ENCODE measurements around the gene PPIH. TPM values are rescaled to one million over a fixed set of nuclear protein-coding genes. Genes with fewer than 3 reads are reported as not detected.
A peak's percentile ranks its signal among the peaks of the same experiment; 100 is the strongest.

The PPIH gene
- 39.6 and 39.8 TPM in 2 replicates for total RNA-seq (2013; cell fraction: nucleolus; rRNA removed)
- total RNA-seq (2014; rRNA removed) = 75.1 and 82.7 TPM in 2 replicates
- total RNA-seq (2014; rRNA removed; fragmentation: Illumina TruSeq; extraction: Trizol) = 114 and 116 TPM in 2 replicates
- total RNA-seq (2021) = 75.3 and 79.8 TPM in 2 replicates
- polyA plus RNA-seq (2011; ENCODE audit: low read depth) = 47.1 TPM
- 134 and 151 TPM in 2 replicates for polyA plus RNA-seq (2011; rRNA removed)
- 79.9 and 115 TPM in 2 replicates for polyA plus RNA-seq (2011; cell fraction: cytosol; rRNA removed)
- polyA plus RNA-seq (2011; cell fraction: nucleus; rRNA removed) = 51.3 and 72.1 TPM in 2 replicates
- 57.0 and 58.1 TPM in 2 replicates for polyA plus RNA-seq (2012)
- polyA plus RNA-seq (2014; fragmentation: Illumina TruSeq; extraction: Trizol) = 172 and 241 TPM in 2 replicates
- polyA plus RNA-seq (2014; fragmentation: Nextera tagmentation; extraction: Ambion mirVana) = 100 to 1,000 TPM in 1 of 2 experiments, 10 to 100 TPM in 1; 96.3 to 114 TPM
- polyA plus RNA-seq (2014; rRNA removed) = 123 and 130 TPM in 2 replicates
- 100 to 1,000 TPM; 132 to 146 TPM for polyA plus RNA-seq (2016; fragmentation: Nextera tagmentation; extraction: Ambion mirVana)
- 28.5 and 31.3 TPM in 2 replicates for polyA minus RNA-seq (2011; rRNA and poly(A)+ RNA removed)
- 16.4 and 20.7 TPM in 2 replicates for polyA minus RNA-seq (2011; cell fraction: cytosol; rRNA and poly(A)+ RNA removed)
- 20.3 and 27.6 TPM in 2 replicates for polyA minus RNA-seq (2011; cell fraction: nucleus; rRNA and poly(A)+ RNA removed)
- Bru-seq, nascent RNA = percentile 81 among the genes with signal in this experiment
- BruChase-seq, experiment 1, labeled RNA remaining after a 6-hour chase = percentile 77 among the genes with signal in this experiment
- percentile 83 among the genes with signal in this experiment for BruChase-seq, experiment 2, labeled RNA remaining after a 2-hour chase
- long read RNA-seq, experiment 1, transcript PPIH-201 (10 exons, 752 nt) = major isoform, 22 of 35 reads
- long read RNA-seq, experiment 1, partial matches to known transcripts = 1 of 35 reads
- long read RNA-seq, experiment 1, other reads (novel, unspliced or antisense) = 11 of 35 reads
- long read RNA-seq, experiment 2, transcript PPIH-201 (10 exons, 752 nt) = major isoform, 145 of 181 reads
- long read RNA-seq, experiment 2, partial matches to known transcripts = 2 of 181 reads
- long read RNA-seq, experiment 2, other reads (novel, unspliced or antisense) = 33 of 181 reads

- FAIRE-seq (peak; percentile 95), DNase-seq (ENCODE audit: low read depth, low spot score) (peak; percentile 80), ATAC-seq (peak; percentile 99)
- POLR2A ChIA-PET = interaction anchor here (0.6 to 3.3 kb wide), 6 partner anchors 22 to 1317 kb away, joined by 3 to 24 read pairs (median 6); partner anchors contain the start of genes ATP6V0B, C1orf50, P3H1 and YBX1
- Histone ChIP-seq H4K20me1 (ENCODE audit: control insufficient read depth, insufficient read depth) (no peaks in the 10 kb centered on the region), H3K4me1 (ENCODE audit: control insufficient read depth, insufficient read depth, low read length) (0 out of 2 replicates have a peak, but pooled peaks cover 2% of the 10 kb centered on the region), H3K27me3 (replicated peaks in 1 of 2; ENCODE audit: control insufficient read depth in 2 of 2, insufficient read depth in 2 of 2, low read length in 1 of 2) (no peaks in the 10 kb centered on the region), H3K9me3 (replicated peaks; ENCODE audit: control insufficient read depth, insufficient read depth, low read length) (no peaks in the 10 kb centered on the region), H3K27ac (ENCODE audit: control insufficient read depth, insufficient read depth) (peak within 1 kb of the TSS; percentile 63), H2AFZ (ENCODE audit: control insufficient read depth, low read depth, low read length) (peak within 1 kb of the TSS; percentile 99), H3K36me3 (ENCODE audit: control insufficient read depth in 2 of 2, insufficient read depth in 2 of 2, low read length in 1 of 2) (no peaks in the 10 kb centered on the region), H3K79me2 (ENCODE audit: control insufficient read depth, insufficient read depth, low read length) (peaks cover 28% of the 10 kb centered on the region), H3K9ac (ENCODE audit: control insufficient read depth, insufficient read depth, low read length) (peak within 1 kb of the TSS; percentile 71), H3K4me2 (ENCODE audit: control insufficient read depth, insufficient read depth) (peak within 1 kb of the TSS; percentile 81), H3K4me3 (peak within 1 kb of the TSS; percentile 87)
- RAD21 ChIA-PET (ENCODE audit: unreplicated experiment) = interaction anchor here (0.8 to 1.7 kb wide), 8 partner anchors 17 to 109 kb away, joined by 3 to 7 read pairs (median 4); partner anchors contain the start of genes C1orf50, P3H1 and YBX1
- intact Hi-C loops (cut with micrococcal nuclease; ENCODE audit: unreplicated experiment) = loop anchor here (1.0 kb wide), 2 partner anchors 24 to 195 kb away; partner anchors contain the start of genes CCDC30 and YBX1
- CTCF ChIA-PET = interaction anchor here (1.1 to 1.3 kb wide), 3 partner anchors 21 to 188 kb away, joined by 3 to 5 read pairs (median 3); partner anchors contain the start of gene ZNF691
- 1% methylated on average over 53 of the region's 53 CpGs for WGBS (ENCODE audit: insufficient coverage, insufficient replicate concordance, low lambda C conversion rate, missing lambda C conversion rate)
- BruUV-seq (replicated peaks) = TSS peak; percentile 75
- SMC1A ChIA-PET (ENCODE audit: uncharacterized antibody, unreplicated experiment) = interaction anchor here (1.0 to 2.6 kb wide), 5 partner anchors 21 to 201 kb away, joined by 3 to 12 read pairs (median 5); partner anchors contain the start of genes C1orf50, P3H1 and YBX1
- in situ Hi-C loops (cut with MboI) = no loop called here
- TF ChIP-seq NRF1 (conservative IDR thresholded peaks at IDR 0.05; ENCODE audit: low read depth, low read length) (peak; percentile 34; the same call in 1 of the 2 replicates), RB1 (IDR thresholded peaks at IDR 0.05; ENCODE audit: borderline replicate concordance) (no peak; the same call in 1 of the 2 replicates), IKZF1 (conservative IDR thresholded peaks at IDR 0.05) (peak; percentile 84), POLR2A (IDR thresholded peaks at IDR 0.05; ENCODE audit: low read depth, low read length) (peak; percentile 91), IRF5 (IDR thresholded peaks at IDR 0.05; ENCODE audit: borderline replicate concordance) (no peak), RBBP5 (conservative IDR thresholded peaks at IDR 0.05) (no peak), TARDBP (IDR thresholded peaks at IDR 0.05; ENCODE audit: borderline replicate concordance) (no peak), SUZ12 (IDR thresholded peaks at IDR 0.05; ENCODE audit: unreplicated experiment) (no peak), RELA (IDR thresholded peaks at IDR 0.05; ENCODE audit: borderline replicate concordance, partially characterized antibody) (peak; percentile 69), LARP7 (IDR thresholded peaks at IDR 0.05) (peak; percentile 54), TCF3 (IDR thresholded peaks at IDR 0.05; ENCODE audit: borderline replicate concordance, insufficient read depth, low read depth, low read length) (0 out of 2 replicates have a peak, but pooled peaks have one; percentile 49)
- TF ChIP-seq, protein P1, sequence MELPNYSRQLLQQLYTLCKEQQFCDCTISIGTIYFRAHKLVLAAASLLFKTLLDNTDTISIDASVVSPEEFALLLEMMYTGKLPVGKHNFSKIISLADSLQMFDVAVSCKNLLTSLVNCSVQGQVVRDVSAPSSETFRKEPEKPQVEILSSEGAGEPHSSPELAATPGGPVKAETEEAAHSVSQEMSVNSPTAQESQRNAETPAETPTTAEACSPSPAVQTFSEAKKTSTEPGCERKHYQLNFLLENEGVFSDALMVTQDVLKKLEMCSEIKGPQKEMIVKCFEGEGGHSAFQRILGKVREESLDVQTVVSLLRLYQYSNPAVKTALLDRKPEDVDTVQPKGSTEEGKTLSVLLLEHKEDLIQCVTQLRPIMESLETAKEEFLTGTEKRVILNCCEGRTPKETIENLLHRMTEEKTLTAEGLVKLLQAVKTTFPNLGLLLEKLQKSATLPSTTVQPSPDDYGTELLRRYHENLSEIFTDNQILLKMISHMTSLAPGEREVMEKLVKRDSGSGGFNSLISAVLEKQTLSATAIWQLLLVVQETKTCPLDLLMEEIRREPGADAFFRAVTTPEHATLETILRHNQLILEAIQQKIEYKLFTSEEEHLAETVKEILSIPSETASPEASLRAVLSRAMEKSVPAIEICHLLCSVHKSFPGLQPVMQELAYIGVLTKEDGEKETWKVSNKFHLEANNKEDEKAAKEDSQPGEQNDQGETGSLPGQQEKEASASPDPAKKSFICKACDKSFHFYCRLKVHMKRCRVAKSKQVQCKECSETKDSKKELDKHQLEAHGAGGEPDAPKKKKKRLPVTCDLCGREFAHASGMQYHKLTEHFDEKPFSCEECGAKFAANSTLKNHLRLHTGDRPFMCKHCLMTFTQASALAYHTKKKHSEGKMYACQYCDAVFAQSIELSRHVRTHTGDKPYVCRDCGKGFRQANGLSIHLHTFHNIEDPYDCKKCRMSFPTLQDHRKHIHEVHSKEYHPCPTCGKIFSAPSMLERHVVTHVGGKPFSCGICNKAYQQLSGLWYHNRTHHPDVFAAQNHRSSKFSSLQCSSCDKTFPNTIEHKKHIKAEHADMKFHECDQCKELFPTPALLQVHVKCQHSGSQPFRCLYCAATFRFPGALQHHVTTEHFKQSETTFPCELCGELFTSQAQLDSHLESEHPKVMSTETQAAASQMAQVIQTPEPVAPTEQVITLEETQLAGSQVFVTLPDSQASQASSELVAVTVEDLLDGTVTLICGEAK (IDR thresholded peaks at IDR 0.05; ENCODE audit: borderline replicate concordance) = peak; percentile 97
Measured at GRCh38 chr1:42657981-42658876, at the start of gene PPIH. Gene PPIH, plus strand, starts transcription at chr1:42658423. Its CDS starts 24 bp downstream, at chr1:42658447.
